HEK293T (cell line): ENCODE results near the gene LST1.

Source experiments
- CTCF ChIA-PET: fragments of 350-600 bp; formaldehyde crosslinking; extraction: SDS; loops from one replicate; lab custom pipeline; 2021; ENCODE audit warnings: antibody characterized with exemption, inconsistent platforms; lab: Yijun Ruan, JAX
- POLR2A ChIA-PET: fragments of 350-600 bp; formaldehyde crosslinking; extraction: SDS; loops from one replicate; lab custom pipeline; 2020; ENCODE audit warnings: antibody characterized with exemption, inconsistent platforms; lab: Yijun Ruan, JAX
- DNase-seq: peaks from one replicate; pipeline ENCODE4 v3.0.0; 2012; ENCODE audit warnings: mixed read lengths; ENCODE audit errors: extremely low spot score
- ARNT ChIP-seq: fragments of 450-650 bp; IDR thresholded peaks from 2 replicates; pipeline ENCODE4 v1.6.1; 2017; ENCODE audit warnings: mild to moderate bottlenecking
- BHLHE40 ChIP-seq: fragments of 450-650 bp; IDR thresholded peaks from 2 replicates; pipeline ENCODE4 v1.6.1; 2016; ENCODE audit warnings: mild to moderate bottlenecking, moderate library complexity, borderline replicate concordance
- CTBP1 ChIP-seq: fragments of 450-650 bp; IDR thresholded peaks from 2 replicates; pipeline ENCODE4 v1.6.1; 2016; ENCODE audit warnings: borderline replicate concordance
- ELF4 ChIP-seq: fragments of 450-650 bp; IDR thresholded peaks from 2 replicates; pipeline ENCODE4 v1.6.1; 2017; ENCODE audit warnings: antibody characterized with exemption
- FOXA1 ChIP-seq: fragments of 450-650 bp; IDR thresholded peaks from 2 replicates; pipeline ENCODE4 v1.6.1; 2016; ENCODE audit warnings: mild to moderate bottlenecking
- FOXK2 ChIP-seq: fragments of 450-650 bp; IDR thresholded peaks from 2 replicates; pipeline ENCODE4 v1.6.1; 2016; ENCODE audit warnings: mild to moderate bottlenecking
- FOXM1 ChIP-seq: fragments of 450-650 bp; IDR thresholded peaks from 2 replicates; pipeline ENCODE4 v1.6.1; 2017; ENCODE audit warnings: mild to moderate bottlenecking, borderline replicate concordance
- HDGF ChIP-seq: fragments of 450-650 bp; IDR thresholded peaks from 2 replicates; pipeline ENCODE4 v1.6.1; 2017; ENCODE audit warnings: antibody characterized with exemption, borderline replicate concordance
- L3MBTL2 ChIP-seq: fragments of 450-650 bp; conservative IDR thresholded peaks from 2 replicates; pipeline ENCODE4 v1.6.1; 2016; ENCODE audit warnings: mild to moderate bottlenecking
- LEF1 ChIP-seq: fragments of 450-650 bp; IDR thresholded peaks from 2 replicates; pipeline ENCODE4 v1.6.1; 2017; ENCODE audit warnings: mild to moderate bottlenecking, borderline replicate concordance
- NFRKB ChIP-seq: fragments of 450-650 bp; IDR thresholded peaks from 2 replicates; pipeline ENCODE4 v1.6.1; 2016; ENCODE audit warnings: mild to moderate bottlenecking, moderate library complexity
- SP1 ChIP-seq: fragments of 450-650 bp; IDR thresholded peaks from 2 replicates; pipeline ENCODE4 v1.6.1; 2017
- SUZ12 ChIP-seq: fragments of 450-650 bp; IDR thresholded peaks from 2 replicates; pipeline ENCODE4 v1.6.1; 2016; ENCODE audit warnings: mild to moderate bottlenecking
- TARDBP ChIP-seq: fragments of 450-650 bp; IDR thresholded peaks from 2 replicates; pipeline ENCODE4 v1.6.1; 2016
- ZNF384 ChIP-seq: fragments of 450-650 bp; IDR thresholded peaks from 2 replicates; pipeline ENCODE4 v1.6.1; 2016
- TF ChIP-seq, protein P1 (sequence below): fragments of 450-650 bp; IDR thresholded peaks from 2 replicates; pipeline ENCODE4 v1.6.1; 2016

The LST1 gene

DNA sequence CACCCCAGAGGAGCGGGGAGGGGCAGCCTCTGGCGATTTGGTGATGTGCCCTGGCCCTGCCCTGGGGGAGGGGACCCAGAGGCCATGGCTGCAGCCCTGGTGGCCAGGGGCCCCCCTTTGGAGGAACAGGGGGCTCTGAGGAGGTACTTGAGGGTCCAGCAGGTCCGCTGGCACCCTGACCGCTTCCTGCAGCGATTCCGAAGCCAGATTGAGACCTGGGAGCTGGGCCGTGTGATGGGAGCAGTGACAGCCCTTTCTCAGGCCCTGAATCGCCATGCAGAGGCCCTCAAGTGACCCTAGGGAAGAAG lies 27.8 kb upstream of the LST1 start:
- CTCF ChIA-PET: no interaction called here
- no peak for TF ChIP-seq SP1
- TF ChIP-seq, protein P1, sequence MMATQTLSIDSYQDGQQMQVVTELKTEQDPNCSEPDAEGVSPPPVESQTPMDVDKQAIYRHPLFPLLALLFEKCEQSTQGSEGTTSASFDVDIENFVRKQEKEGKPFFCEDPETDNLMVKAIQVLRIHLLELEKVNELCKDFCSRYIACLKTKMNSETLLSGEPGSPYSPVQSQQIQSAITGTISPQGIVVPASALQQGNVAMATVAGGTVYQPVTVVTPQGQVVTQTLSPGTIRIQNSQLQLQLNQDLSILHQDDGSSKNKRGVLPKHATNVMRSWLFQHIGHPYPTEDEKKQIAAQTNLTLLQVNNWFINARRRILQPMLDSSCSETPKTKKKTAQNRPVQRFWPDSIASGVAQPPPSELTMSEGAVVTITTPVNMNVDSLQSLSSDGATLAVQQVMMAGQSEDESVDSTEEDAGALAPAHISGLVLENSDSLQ: no peak
- no peak for TF ChIP-seq CTBP1
- POLR2A ChIA-PET: no interaction called here
- no peak for DNase-seq

DNA sequence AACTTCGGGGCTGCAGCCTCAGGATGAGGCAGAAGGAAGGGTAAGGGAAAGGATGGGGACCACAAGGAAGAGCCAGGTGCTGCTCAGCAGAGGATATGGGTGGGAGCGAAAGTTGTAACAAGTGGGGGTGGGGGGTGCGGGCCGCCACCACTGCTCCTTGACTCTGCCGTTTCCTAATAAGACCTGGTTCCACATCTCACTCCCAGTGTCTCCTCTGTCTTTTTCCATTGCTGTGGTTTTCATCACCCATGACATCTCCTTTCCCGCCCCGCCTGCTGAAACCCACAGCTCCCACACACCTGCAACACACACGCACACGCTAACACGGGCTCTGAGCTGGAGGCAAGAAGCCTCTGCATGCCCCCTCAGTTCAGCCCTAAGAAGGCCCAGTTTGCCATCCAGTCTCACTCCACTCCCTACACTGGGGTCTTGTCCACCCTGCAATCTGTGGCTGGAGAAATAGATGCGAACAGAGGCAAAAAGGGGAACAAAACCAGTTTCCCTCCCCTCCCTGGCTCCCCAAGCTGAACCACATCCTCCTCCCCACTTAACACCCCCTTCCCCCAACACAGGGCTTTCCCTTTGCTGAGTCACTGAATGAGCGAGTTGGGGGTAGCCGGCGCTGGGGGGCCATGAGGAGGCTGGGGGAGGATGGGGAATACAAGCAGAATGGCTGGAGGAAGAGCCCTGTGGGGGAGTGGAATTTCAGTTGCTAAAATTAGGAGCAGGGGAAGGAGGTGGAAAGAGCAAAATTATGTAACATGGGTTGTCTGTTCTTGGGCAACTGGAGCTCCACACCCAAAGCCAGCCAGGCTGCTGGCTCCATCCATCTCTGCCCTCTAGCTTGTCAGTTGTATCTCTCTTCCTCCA lies 27.2 kb upstream of the LST1 start:
- DNase-seq: no peak
- TF ChIP-seq ARNT: no peak
- no peak for TF ChIP-seq LEF1
- ChIA-PET POLR2A (interaction anchor here (1.2 kb wide), 1 partner anchor 11 kb away, joined by 5 read pairs; the partner anchor contains the start of gene NFKBIL1), CTCF (no interaction called here)

DNA sequence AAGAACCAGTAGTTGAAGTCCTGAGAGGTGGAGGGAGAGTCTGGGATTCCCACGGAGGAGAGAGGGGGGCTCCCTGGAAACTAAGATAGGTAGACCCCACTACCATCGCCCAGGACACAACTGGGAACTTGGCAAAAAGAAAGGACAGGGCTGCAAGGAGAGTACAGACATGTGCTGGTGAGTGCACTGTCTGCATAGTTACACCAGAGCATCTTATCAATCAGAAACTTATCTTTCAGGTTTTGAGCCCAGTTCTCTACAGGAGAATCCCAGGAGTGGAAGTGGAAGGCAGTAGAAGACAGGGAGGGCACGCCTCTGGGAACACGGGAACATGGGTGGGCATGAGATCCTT lies 26.5 kb upstream of the LST1 start:
- ChIA-PET POLR2A (interaction anchor here (1.2 kb wide), 1 partner anchor 12 kb away, joined by 5 read pairs; the partner anchor contains the start of gene NFKBIL1), CTCF (no interaction called here)
- TF ChIP-seq FOXA1: no peak
- TF ChIP-seq SP1: no peak
- TF ChIP-seq, protein P1: no peak
- TF ChIP-seq BHLHE40: no peak
- TF ChIP-seq SUZ12: no peak
- TF ChIP-seq NFRKB: no peak
- TF ChIP-seq FOXK2: no peak
- no peak for TF ChIP-seq L3MBTL2
- no peak for TF ChIP-seq CTBP1
- DNase-seq: no peak

DNA sequence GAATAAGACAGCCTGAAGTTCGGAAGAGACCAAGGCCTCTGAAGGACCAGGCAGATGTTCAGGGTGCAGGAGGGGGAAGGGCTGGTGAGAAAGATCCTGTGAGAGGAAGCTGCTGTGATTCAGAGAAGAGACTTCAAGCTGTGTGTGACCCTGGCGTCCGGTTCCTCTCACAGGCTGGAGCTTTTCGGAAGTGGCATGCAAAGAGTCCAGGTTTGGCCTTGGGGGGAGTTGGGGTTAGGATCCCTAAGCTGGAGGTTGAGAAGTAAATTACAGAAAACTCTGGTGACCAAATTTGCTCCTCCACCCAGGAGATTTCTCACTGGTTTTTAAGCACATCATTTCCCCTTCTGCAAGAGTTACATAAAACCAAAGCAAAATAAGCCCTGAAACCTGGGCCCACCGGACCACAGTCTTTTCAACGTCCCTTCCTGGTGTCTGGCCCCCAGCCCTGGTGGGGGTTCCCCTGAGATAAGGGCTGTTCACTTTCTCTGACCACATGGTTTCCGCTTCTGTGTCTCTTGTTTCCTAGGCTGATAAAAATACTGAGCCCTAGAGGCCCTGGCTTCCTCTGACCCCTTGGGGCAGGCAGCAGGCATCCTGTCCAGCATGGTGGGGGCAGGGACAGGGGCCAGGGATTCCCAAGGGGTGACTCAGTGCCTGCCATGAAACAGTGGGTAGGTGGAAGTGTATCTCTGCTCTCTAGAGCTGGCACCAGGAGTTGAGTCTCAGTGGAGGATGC lies 25.9 kb upstream of the LST1 start:
- CTCF ChIA-PET: no interaction called here
- POLR2A ChIA-PET: interaction anchor here (0.6 to 1.2 kb wide), 3 partner anchors 12 to 61 kb away, joined by 3 to 5 read pairs (median 3); partner anchors contain the start of gene NFKBIL1
- no peak for TF ChIP-seq NFRKB
- TF ChIP-seq ARNT: no peak
- TF ChIP-seq ZNF384: no peak
- no peak for TF ChIP-seq CTBP1
- TF ChIP-seq FOXK2: no peak
- TF ChIP-seq BHLHE40: no peak
- no peak for TF ChIP-seq TARDBP
- no peak for TF ChIP-seq FOXM1
- no peak for TF ChIP-seq SP1
- no peak for DNase-seq

DNA sequence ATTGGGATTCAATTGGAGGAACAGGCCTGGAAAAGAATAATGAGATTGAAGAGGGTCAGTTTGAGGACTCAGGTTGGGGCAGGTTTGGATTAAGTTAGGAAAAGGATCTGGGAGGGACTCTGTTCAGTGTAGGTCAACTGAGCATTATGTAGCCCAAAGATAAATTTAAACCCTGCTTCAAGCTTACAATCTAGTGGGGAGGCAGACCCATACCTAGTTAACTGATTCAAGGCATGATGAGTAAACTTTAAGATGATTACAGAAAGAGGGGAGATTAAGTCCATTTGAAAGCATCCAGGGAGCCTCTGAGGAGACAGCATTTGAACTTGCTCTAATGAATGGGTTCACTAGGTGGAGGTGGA lies 25.4 kb upstream of the LST1 start:
- no peak for TF ChIP-seq SP1
- no peak for TF ChIP-seq CTBP1
- no peak for TF ChIP-seq ELF4
- TF ChIP-seq FOXA1: no peak
- no peak for TF ChIP-seq L3MBTL2
- no peak for TF ChIP-seq SUZ12
- no peak for TF ChIP-seq ARNT
- TF ChIP-seq ZNF384: no peak
- TF ChIP-seq NFRKB: no peak
- no peak for TF ChIP-seq HDGF
- TF ChIP-seq BHLHE40: no peak
- TF ChIP-seq FOXK2: no peak
- TF ChIP-seq LEF1: no peak
- no peak for TF ChIP-seq FOXM1
- TF ChIP-seq, protein P1: no peak
- no peak for TF ChIP-seq TARDBP
- no peak for DNase-seq
- ChIA-PET POLR2A (interaction anchor here (0.6 kb wide), 2 partner anchors 20 to 61 kb away, joined by 3 read pairs; no protein-coding TSS in a partner anchor), CTCF (no interaction called here)

DNA sequence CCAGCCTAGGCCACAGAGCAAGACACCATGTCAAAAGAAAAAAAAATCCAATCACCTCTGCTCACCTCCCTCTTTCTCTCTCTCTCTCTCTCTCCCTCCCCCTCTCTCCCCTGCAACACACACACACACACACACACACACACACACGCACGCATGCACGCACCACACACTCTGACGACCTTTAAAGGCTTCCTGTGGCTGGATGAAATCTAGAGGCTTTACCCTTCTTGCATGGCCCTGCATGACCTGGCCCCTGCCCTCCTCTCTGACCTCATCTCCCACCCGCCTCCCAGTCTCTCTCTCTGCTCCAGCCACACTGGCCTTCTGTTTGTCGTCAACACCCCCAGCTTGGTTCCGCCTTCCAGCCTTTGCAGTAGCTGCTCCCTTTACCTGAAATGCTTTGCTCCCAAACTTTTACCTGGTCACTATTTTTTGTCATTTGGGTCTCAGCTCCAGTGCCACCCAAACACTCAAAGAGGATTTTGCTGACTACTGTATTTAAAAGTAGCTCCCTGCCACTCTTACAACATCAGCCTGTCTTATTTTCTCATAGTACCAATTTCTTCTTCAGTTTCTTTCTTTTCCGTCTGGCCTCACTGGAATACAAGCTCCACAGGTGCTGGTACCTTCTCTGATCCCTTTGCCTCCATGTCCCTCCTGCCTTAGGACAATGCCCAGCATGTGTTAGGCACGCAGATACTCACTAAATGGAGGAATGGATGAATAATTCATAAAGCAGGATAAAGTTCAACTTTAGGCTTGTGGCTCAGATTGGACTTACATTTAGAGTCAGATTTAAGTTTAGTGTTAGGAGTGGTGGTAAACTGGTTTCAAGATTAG lies 18.3 kb upstream of the LST1 start:
- POLR2A ChIA-PET: interaction anchor here (1.2 kb wide), 1 partner anchor 13 kb away, joined by 3 read pairs; no protein-coding TSS in a partner anchor
- DNase-seq: no peak
- CTCF ChIA-PET: interaction anchor here (0.7 kb wide), 1 partner anchor 18 kb away, joined by 3 read pairs; no protein-coding TSS in a partner anchor
- TF ChIP-seq ELF4: no peak
- no peak for TF ChIP-seq ZNF384
- TF ChIP-seq CTBP1: no peak
- TF ChIP-seq LEF1: no peak
- no peak for TF ChIP-seq BHLHE40
- no peak for TF ChIP-seq ARNT
- TF ChIP-seq HDGF: no peak
- no peak for TF ChIP-seq SP1
- no peak for TF ChIP-seq L3MBTL2
- TF ChIP-seq, protein P1: no peak
- no peak for TF ChIP-seq FOXM1
- no peak for TF ChIP-seq SUZ12
- TF ChIP-seq FOXK2: no peak
- TF ChIP-seq FOXA1: no peak
- TF ChIP-seq NFRKB: no peak
- TF ChIP-seq TARDBP: no peak
